ENCODE results near the gene LOXL3. TPM values are rescaled to one million over a fixed set of nuclear protein-coding genes. Genes with fewer than 3 reads are reported as not detected.
A peak's percentile ranks its signal among the peaks of the same experiment; 100 is the strongest.

The LOXL3 gene
- total RNA-seq, 1 experiment from 2014 or later = 5.8 TPM

DNA sequence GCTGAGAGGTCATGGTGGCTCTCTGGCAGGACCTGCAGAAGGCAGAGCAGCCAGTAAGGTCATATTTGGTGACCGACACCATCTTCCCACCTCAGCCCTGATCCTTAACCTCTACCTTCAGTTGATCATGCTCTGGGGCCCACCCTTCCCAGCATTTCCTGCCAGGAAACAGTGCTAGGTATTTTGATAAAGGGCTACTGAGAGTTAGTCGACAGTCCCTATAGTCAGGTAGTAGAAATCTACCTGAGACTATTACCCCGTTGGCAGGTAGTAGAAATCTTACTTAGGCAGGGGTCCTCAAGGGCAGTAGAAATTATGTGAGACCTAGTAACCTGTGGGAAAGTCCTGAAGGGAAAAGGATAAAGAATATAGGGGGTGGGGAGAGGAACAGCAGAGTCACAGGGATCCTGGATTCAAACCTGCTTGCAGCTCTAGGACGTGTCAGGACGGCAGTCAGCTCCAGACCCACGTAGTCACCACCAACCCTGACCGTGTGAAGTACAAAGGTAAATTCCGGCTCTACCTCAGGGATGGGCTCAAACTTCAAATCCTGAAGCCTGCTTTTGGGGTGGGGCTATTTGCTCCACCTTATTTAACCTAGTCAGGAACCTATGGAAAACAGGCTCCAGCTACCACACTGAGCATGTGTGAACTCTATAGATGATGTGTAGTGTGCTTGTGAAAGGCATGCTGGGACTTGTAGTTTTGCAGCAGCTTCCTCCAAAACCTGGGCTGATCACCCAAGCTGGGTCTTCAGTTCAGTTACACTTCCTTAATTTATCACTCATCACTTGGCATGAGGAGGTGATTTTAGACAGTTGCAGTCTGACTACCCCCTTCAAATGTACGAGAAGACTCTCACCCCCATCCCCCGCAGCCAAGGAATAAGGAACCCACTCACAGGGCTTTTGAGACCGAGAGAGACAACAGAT lies 27.8 kb downstream of the LOXL3 start, which contains the start of gene DQX1:
Gene DQX1, minus strand, starts transcription at position 515 of the 932 bp plus-strand sequence. Its CDS starts 502 bp downstream, at position 13.
- DNase-seq = peak; percentile 56
- ATAC-seq = no peak
- ChIA-PET POLR2A (ENCODE audit: unreplicated experiment) (no interaction called here), CTCF (no interaction called here)
- BruUV-seq (replicated peaks) = no TSS peak
- no peaks in the 10 kb centered on the region for H3K27me3 ChIP-seq (ENCODE audit: low read length)
- no peak within 1 kb of the TSS for H3K4me2 ChIP-seq (ENCODE audit: low read length)
- TF ChIP-seq EZH2phosphoT487 (IDR thresholded peaks at IDR 0.05; ENCODE audit: borderline replicate concordance, low read length) (no peak), EZH2 (IDR thresholded peaks at IDR 0.05; ENCODE audit: low read length, unreplicated experiment) (no peak)
- TF ChIP-seq, protein P1, sequence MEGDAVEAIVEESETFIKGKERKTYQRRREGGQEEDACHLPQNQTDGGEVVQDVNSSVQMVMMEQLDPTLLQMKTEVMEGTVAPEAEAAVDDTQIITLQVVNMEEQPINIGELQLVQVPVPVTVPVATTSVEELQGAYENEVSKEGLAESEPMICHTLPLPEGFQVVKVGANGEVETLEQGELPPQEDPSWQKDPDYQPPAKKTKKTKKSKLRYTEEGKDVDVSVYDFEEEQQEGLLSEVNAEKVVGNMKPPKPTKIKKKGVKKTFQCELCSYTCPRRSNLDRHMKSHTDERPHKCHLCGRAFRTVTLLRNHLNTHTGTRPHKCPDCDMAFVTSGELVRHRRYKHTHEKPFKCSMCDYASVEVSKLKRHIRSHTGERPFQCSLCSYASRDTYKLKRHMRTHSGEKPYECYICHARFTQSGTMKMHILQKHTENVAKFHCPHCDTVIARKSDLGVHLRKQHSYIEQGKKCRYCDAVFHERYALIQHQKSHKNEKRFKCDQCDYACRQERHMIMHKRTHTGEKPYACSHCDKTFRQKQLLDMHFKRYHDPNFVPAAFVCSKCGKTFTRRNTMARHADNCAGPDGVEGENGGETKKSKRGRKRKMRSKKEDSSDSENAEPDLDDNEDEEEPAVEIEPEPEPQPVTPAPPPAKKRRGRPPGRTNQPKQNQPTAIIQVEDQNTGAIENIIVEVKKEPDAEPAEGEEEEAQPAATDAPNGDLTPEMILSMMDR (conservative IDR thresholded peaks at IDR 0.05; ENCODE audit: low read depth, low read length) = no peak
- no peak within 1 kb of the TSS for H3K4me3 ChIP-seq (ENCODE audit: low read length)
- intact Hi-C loops (cut with micrococcal nuclease) = no loop called here
- H4K20me1 ChIP-seq (ENCODE audit: low read length) = 0 out of 2 replicates have a peak, but pooled peaks cover 7% of the 10 kb centered on the region
- H3K9ac ChIP-seq (ENCODE audit: low read length) = no peak within 1 kb of the TSS
- no peak within 1 kb of the TSS for H3K27ac ChIP-seq (ENCODE audit: low read length)
- peaks cover 14% of the 10 kb centered on the region for H3K4me1 ChIP-seq (ENCODE audit: insufficient read depth, low read length)
- no peak within 1 kb of the TSS for H2AFZ ChIP-seq (ENCODE audit: low read length)
- H3F3A ChIP-seq (ENCODE audit: low read length, unreplicated experiment) = no peaks in the 10 kb centered on the region
- H3K36me3 ChIP-seq (ENCODE audit: low read depth, low read length) = peaks cover 26% of the 10 kb centered on the region
- no peaks in the 10 kb centered on the region for H3K9me2 ChIP-seq (replicated peaks; ENCODE audit: low read length)
- no peaks in the 10 kb centered on the region for H3K9me3 ChIP-seq (ENCODE audit: low read length)
- H3K79me2 ChIP-seq (ENCODE audit: low read length) = peaks cover 36% of the 10 kb centered on the region

DNA sequence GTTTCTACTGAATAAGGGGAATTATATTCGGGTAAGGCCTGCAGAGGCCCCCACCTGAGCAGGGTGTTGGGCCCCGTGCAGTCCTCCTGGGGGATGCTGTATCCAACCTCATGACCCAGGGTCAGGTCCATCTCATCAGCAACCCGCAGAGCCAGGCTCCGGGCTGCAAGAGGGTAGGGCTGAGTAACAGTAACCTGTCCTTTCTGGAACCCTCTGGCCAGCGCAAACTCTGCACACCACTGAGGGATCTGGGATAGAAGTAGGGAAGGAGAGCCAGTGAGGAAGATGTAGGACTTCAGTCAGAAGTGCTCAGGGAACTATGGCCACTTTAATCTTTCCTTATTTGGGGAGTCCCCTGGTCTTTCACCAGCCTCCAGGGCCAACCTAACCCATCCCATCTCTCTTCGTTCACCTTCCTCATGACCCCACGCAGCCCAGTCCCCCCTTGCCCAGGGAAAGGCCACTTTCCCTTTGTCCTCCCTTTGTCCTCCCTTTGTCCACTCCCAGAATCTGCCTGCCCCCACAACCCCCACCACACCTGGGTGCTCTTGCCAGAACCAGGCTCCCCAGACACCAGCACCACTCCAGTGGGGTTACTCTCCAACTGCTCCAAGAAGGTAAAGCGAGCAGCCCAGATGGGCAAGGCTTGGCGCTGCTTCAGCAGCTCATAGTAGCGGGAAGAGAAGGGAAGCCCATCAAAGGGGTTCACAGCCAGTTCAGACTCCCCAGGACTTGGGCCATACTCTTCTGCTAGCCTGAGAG lies 28.6 kb downstream of the LOXL3 start:
- DNase-seq (no peak), ATAC-seq (no peak)
- H3K27me3 ChIP-seq (ENCODE audit: low read length) = no peaks in the 10 kb centered on the region
- H3K36me3 ChIP-seq (ENCODE audit: low read depth, low read length) = peaks cover 26% of the 10 kb centered on the region
- H3K27ac ChIP-seq (ENCODE audit: low read length) = no peak overlapping the region
- no peaks in the 10 kb centered on the region for H3K9me3 ChIP-seq (ENCODE audit: low read length)
- H3K4me1 ChIP-seq (ENCODE audit: insufficient read depth, low read length) = peaks cover 12% of the 10 kb centered on the region
- no peak for TF ChIP-seq EZH2phosphoT487 (IDR thresholded peaks at IDR 0.05; ENCODE audit: borderline replicate concordance, low read length)
- no peak for TF ChIP-seq EZH2 (IDR thresholded peaks at IDR 0.05; ENCODE audit: low read length, unreplicated experiment)
- TF ChIP-seq, protein P1 (conservative IDR thresholded peaks at IDR 0.05; ENCODE audit: low read depth, low read length) = no peak
- no peaks in the 10 kb centered on the region for H3K9me2 ChIP-seq (replicated peaks; ENCODE audit: low read length)
- ChIA-PET POLR2A (ENCODE audit: unreplicated experiment) (no interaction called here), CTCF (no interaction called here)
- intact Hi-C loops (cut with micrococcal nuclease) = no loop called here
- H4K20me1 ChIP-seq (ENCODE audit: low read length) = 0 out of 2 replicates have a peak, but pooled peaks cover 7% of the 10 kb centered on the region
- H3K79me2 ChIP-seq (ENCODE audit: low read length) = peaks cover 27% of the 10 kb centered on the region
- no peak overlapping the region for H3K4me2 ChIP-seq (ENCODE audit: low read length)
- H2AFZ ChIP-seq (ENCODE audit: low read length) = no peak overlapping the region
- no peak overlapping the region for H3K9ac ChIP-seq (ENCODE audit: low read length)
- H3F3A ChIP-seq (ENCODE audit: low read length, unreplicated experiment) = no peaks in the 10 kb centered on the region
- no TSS peak for BruUV-seq (replicated peaks)
- no peak overlapping the region for H3K4me3 ChIP-seq (ENCODE audit: low read length)

All from PC-3 (cell line).